OCI-M1 (cell line): ENCODE measurements around the gene PCDHA5.
A peak's percentile ranks its signal among the peaks of the same experiment; 100 is the strongest.

Experiments used
- DNase-seq: peaks from one replicate; lab custom pipeline; 2025; lab: John Stamatoyannopoulos, UW

Gene PCDHA5

GRCh38 chr5:140862441-140863295 lies 41.3 kb downstream of the PCDHA5 start:
- no peak for DNase-seq

DNA sequence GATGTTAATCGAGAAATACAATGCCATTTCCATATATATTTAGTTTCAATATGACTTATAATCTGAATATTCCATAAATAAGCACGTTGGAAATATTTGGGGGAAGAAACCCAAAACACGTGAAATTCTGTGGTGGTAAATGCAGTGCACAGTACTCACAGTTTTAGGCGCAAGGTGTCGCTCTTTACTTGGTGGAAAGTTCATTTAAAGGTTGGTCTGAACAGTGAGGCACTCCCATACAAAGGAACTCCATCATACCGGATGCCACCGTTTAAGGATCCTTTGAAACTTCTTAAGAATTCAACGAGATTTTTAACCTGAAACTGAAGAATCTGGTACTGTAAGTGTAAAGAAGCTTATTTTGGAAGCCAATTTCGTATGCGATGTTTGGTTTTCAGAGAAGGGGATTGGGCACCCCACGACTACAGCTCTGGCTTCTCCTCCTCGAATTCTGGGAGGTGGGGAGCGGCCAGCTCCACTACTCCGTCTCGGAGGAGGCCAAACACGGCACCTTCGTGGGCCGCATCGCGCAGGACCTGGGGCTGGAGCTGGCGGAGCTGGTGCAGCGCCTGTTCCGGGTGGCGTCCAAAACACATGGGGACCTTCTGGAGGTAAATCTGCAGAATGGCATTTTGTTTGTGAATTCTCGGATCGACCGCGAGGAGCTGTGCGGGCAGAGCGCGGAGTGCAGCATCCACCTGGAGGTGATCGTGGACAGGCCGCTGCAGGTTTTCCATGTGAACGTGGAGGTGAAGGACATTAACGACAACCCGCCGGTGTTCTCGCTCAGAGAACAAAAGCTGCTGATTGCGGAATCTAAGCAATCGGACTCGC lies 47.5 kb downstream of the PCDHA5 start, which contains the start of gene PCDHA11:
PCDHA11 (plus strand) TSS at position 237 of the 834 bp plus-strand sequence; CDS start at position 384, 147 bp downstream.
- DNase-seq = peak; percentile 14

GRCh38 chr5:140869555-140869886 lies 48.1 kb downstream of the PCDHA5 start:
- no peak for DNase-seq

DNA sequence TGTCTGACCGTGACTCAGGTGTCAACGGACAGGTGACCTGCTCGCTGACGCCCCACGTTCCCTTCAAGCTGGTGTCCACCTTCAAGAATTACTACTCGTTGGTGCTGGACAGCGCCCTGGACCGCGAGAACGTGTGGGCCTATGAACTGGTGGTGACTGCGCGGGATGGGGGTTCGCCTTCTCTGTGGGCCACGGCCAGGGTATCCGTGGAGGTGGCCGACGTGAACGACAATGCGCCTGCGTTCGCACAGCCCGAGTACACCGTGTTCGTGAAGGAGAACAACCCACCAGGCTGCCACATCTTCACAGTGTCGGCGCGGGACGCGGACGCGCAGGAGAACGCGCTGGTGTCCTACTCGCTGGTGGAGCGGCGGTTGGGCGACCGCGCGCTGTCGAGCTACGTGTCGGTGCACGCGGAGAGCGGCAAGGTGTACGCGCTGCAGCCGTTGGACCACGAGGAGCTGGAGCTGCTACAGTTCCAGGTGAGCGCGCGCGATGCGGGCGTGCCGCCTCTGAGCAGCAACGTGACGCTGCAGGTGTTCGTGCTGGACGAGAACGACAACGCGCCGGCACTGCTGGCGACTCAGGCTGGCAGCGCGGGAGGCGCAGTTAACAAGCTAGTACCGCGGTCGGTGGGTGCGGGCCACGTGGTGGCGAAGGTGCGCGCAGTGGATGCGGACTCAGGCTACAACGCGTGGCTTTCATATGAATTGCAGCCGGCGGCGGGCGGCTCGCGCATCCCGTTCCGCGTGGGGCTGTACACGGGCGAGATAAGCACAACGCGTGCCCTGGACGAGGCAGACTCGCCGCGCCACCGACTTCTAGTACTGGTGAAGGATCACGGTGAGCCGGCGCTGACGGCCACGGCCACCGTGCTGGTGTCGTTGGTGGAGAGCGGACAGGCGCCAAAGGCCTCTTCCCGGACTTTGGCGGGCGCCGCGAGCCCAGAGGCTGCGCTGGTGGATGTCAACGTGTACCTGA lies 49.1 kb downstream of the PCDHA5 start:
- DNase-seq = no peak
